Thyroid gland (tissue), 4 donors: ENCODE results near the gene INPP5J.

Experiments
- CTCF ChIP-seq, 6 experiments: fragments of 200-600 bp in 3 of 6; fragments of 450-650 bp in 3 of 6; sonication (generic) in 3 of 6; IDR thresholded peaks; one replicate each; pipeline ENCODE4 v1.5.1; 2016 to 2019; ENCODE audit warnings: antibody characterized with exemption in 6 of 6, mild to moderate bottlenecking in 2 of 6, inconsistent platforms in 1 of 6, moderate library complexity in 1 of 6
- POLR2A ChIP-seq, 2 donors: fragments of 450-650 bp; IDR thresholded peaks; one replicate each; pipeline ENCODE4 v1.6.1; 2017; ENCODE audit warnings: antibody characterized with exemption in 2 of 2, mild to moderate bottlenecking in 2 of 2, moderate library complexity in 1 of 2

DNA sequence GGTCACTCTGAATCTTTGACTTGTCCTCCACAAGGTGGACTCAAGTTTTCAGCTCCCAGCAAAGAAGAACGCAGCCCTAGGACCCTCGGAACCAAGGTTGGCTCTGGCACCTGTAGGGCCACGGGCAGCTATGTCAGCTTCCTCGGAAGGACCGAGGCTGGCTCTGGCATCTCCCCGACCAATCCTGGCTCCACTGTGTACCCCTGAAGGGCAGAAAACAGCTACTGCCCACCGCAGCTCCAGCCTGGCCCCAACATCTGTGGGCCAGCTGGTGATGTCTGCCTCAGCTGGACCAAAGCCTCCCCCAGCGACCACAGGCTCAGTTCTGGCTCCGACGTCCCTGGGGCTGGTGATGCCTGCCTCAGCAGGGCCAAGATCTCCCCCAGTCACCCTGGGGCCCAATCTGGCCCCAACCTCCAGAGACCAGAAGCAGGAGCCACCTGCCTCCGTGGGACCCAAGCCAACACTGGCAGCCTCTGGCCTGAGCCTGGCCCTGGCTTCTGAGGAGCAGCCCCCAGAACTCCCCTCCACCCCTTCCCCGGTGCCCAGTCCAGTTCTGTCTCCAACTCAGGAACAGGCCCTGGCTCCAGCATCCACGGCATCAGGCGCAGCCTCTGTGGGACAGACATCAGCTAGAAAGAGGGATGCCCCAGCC lies 2.2 kb downstream of the INPP5J start:
- TF ChIP-seq POLR2A (IDR thresholded peaks at IDR 0.05) = no peak
- no peak for TF ChIP-seq CTCF (IDR thresholded peaks at IDR 0.05)
